HEK293T (cell line): ENCODE data around the gene EPS8.

ENCODE experiments used
- FOXM1 ChIP-seq: fragments of 450-650 bp; IDR thresholded peaks from 2 replicates; pipeline ENCODE4 v1.6.1; 2017; ENCODE audit warnings: mild to moderate bottlenecking, borderline replicate concordance
- SUZ12 ChIP-seq: fragments of 450-650 bp; IDR thresholded peaks from 2 replicates; pipeline ENCODE4 v1.6.1; 2016; ENCODE audit warnings: mild to moderate bottlenecking
- ZNF384 ChIP-seq: fragments of 450-650 bp; IDR thresholded peaks from 2 replicates; pipeline ENCODE4 v1.6.1; 2016

- no peak for TF ChIP-seq SUZ12
- TF ChIP-seq FOXM1: no peak
- no peak for TF ChIP-seq ZNF384
Measured at GRCh38 chr12:15741082-15741481, 48.1 kb downstream of the EPS8 start.
